ENCODE measurements around the gene ZNF14.

ZNF14 gene

DNA sequence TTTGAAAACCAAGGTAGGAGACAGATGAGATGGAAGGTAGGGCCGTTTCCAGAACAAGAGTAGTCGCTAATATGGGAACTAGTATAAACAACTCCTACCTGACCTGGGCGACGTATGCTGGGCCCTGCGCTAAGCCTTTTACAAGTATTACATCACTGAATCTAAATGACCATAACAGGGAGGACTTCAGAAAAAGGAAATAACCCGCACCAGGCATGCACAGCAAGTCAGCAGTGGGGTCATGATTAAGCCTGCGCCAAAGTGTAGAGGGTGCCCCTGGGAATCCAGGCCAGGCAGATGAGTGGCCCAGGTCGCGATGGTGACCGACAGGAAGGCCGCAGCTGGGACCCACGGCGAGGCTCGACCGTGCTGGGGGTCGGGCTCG, 70.0 kb downstream of the ZNF14 start:
- FAIRE-seq (no peak), DNase-seq (ENCODE audit: insufficient read length, low spot score) (no peak)
- TF ChIP-seq, protein P1, sequence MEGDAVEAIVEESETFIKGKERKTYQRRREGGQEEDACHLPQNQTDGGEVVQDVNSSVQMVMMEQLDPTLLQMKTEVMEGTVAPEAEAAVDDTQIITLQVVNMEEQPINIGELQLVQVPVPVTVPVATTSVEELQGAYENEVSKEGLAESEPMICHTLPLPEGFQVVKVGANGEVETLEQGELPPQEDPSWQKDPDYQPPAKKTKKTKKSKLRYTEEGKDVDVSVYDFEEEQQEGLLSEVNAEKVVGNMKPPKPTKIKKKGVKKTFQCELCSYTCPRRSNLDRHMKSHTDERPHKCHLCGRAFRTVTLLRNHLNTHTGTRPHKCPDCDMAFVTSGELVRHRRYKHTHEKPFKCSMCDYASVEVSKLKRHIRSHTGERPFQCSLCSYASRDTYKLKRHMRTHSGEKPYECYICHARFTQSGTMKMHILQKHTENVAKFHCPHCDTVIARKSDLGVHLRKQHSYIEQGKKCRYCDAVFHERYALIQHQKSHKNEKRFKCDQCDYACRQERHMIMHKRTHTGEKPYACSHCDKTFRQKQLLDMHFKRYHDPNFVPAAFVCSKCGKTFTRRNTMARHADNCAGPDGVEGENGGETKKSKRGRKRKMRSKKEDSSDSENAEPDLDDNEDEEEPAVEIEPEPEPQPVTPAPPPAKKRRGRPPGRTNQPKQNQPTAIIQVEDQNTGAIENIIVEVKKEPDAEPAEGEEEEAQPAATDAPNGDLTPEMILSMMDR (IDR thresholded peaks at IDR 0.05; ENCODE audit: insufficient read depth, missing control alignments), result no peak

DNA sequence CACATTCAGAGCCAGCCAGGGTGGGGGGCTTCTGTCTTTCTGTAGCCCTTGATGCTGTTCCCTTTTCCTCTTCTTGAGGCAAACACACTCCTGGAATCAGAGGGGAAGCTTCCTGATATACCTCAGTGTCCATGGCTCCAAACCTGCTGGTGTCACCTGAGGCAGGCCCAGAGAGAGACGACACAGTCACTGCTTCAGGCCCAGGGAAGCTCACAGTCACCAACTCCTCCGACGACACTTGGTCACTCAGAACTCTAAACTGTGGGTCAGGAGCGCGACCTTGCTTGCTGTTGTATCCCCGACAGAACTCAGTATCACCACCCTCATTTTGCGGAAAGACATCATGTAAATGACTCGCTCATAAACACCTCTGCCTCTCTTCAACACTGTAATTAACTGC, 70.6 kb downstream of the ZNF14 start:
- TF ChIP-seq, protein P1 (IDR thresholded peaks at IDR 0.05; ENCODE audit: insufficient read depth, missing control alignments), result no peak
- DNase-seq (ENCODE audit: insufficient read length, low spot score), result no peak
- no peak for FAIRE-seq

DNA sequence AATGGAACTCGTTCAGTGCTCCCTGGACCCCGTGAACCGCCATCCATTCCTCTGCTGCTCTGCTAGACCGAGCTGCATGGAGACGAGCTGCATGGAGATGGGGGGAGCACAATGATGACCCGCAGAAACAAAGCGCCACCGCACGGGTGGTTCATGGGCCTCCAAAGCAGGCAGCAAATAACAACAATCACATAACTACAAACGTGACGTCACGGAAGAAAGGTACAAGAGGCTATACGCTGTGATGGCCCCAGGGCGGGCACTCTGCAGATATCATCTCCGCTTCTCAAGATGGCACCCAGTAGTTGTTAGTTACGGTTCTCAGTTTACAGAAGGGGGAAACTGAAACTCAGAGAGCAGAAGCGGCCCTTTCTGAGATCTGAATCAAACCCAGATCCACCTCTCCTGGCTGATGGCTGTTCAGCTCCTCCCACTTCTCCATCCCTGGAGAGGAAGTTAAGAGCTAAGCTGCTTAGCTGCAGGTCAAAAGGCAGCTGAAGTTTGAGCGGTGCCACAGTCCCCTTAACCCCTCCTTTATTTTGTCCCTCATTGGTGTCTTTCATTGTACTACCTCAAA, 71.1 kb downstream of the ZNF14 start:
- DNase-seq (ENCODE audit: insufficient read length, low spot score) (peak; percentile 58), FAIRE-seq (peak; percentile 21)
- TF ChIP-seq, protein P1 (IDR thresholded peaks at IDR 0.05; ENCODE audit: insufficient read depth, missing control alignments), result no peak

DNA sequence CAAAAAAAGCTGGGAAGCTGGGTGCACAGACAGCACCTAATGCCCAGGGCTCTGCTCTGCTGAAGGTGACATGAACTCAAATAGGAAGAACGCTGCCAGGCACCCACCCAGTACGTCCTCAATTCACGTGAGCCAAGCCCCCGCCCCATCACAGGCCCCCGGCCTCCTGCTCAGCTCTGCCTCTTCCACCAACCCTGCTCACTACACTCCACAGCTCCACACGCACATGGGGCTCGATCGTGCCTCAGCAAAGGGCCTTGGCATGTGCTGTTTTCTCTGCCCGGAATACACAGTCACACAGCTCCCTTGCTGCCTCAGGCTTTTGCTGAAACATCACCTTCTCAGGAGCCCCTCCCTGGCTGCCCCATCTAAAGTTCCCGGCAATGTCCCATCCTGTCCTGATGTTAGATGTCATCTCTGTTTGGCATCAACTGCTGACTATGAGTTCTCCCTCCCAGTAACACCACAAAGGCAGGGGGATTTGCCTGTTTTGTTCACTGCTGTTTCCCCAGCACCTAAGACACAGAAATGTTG, 71.7 kb downstream of the ZNF14 start:
- no peak for FAIRE-seq
- DNase-seq (ENCODE audit: insufficient read length, low spot score), result no peak
- TF ChIP-seq, protein P1 (IDR thresholded peaks at IDR 0.05; ENCODE audit: insufficient read depth, missing control alignments), result no peak
